CD4-positive, alpha-beta T cell (primary cell): ENCODE results near the gene ABLIM2. TPM values are rescaled to one million over a fixed set of nuclear protein-coding genes. Genes with fewer than 3 reads are reported as not detected.

Source experiments
- ATAC-seq: fragments of 200-7000 bp; cut with Tn5 transposase; one replicate; pipeline ENCODE4 v1.10.0; 2022; ENCODE audit warnings: mild to moderate bottlenecking; ENCODE audit not compliant: poor library complexity
- CTCF ChIA-PET: fragments of 350-600 bp; sonication (Branson Sonifier 250); formaldehyde crosslinking; loops from one replicate; lab custom pipeline; 2021; ENCODE audit warnings: antibody characterized with exemption, inconsistent platforms; lab: Charles Lee
- POLR2A ChIA-PET: fragments of 350-600 bp; sonication (Branson Sonifier 250); formaldehyde crosslinking; loops from one replicate; lab custom pipeline; 2021; ENCODE audit warnings: antibody characterized with exemption, inconsistent platforms; lab: Charles Lee
- DNase-seq, 14 experiments: peaks; one replicate each; pipeline ENCODE4 v3.0.0-alpha.2; 2013 to 2020; ENCODE audit warnings: mixed read lengths in 2 of 14
- H3K27ac ChIP-seq, 2 donors: one replicate each; pipeline versions ENCODE4 v1.5.1 to v1.7.0; 2013; ENCODE audit warnings: low read length in 2 of 2, low read depth in 1 of 2, mild to moderate bottlenecking in 1 of 2
- H3K27me3 ChIP-seq, 2 experiments: 1 replicate in 1 of 2; 2 replicates in 1 of 2; pipeline versions ENCODE4 v1.6.1 to v1.7.0; 2013; ENCODE audit warnings: low read length in 2 of 2, control low read depth in 1 of 2, mild to moderate bottlenecking in 1 of 2, moderate library complexity in 1 of 2; ENCODE audit not compliant: insufficient read depth in 2 of 2, control insufficient read depth in 1 of 2
- H3K36me3 ChIP-seq: one replicate; pipeline ENCODE4 v1.6.1; 2013; ENCODE audit warnings: low read length, control low read depth; ENCODE audit not compliant: insufficient read depth
- H3K4me1 ChIP-seq: one replicate; pipeline ENCODE4 v1.6.1; 2013; ENCODE audit warnings: low read length, control low read depth; ENCODE audit not compliant: insufficient read depth
- H3K4me3 ChIP-seq: one replicate; pipeline ENCODE4 v1.5.1; 2013; ENCODE audit warnings: mild to moderate bottlenecking, low read length, moderate library complexity
- H3K9me3 ChIP-seq, 2 experiments: 1 replicate in 1 of 2; 2 replicates in 1 of 2; pipeline versions ENCODE4 v1.6.1 to v1.7.0; 2013; ENCODE audit warnings: low read length in 2 of 2, mild to moderate bottlenecking in 2 of 2, control low read depth in 1 of 2, moderate library complexity in 1 of 2; ENCODE audit not compliant: control insufficient read depth in 1 of 2, insufficient read depth in 1 of 2
- H3K27ac Mint-ChIP-seq: one replicate; pipeline ENCODE4 v1.8.0; 2020; ENCODE audit warnings: mixed read lengths
- H3K27me3 Mint-ChIP-seq: one replicate; pipeline ENCODE4 v1.8.0; 2021; ENCODE audit warnings: mixed read lengths
- H3K36me3 Mint-ChIP-seq: one replicate; pipeline ENCODE4 v1.8.0; 2021; ENCODE audit warnings: low read depth, mixed read lengths
- H3K4me1 Mint-ChIP-seq: one replicate; pipeline ENCODE4 v1.8.0; 2021; ENCODE audit warnings: low read depth, mixed read lengths
- H3K4me3 Mint-ChIP-seq: one replicate; pipeline ENCODE4 v1.8.0; 2020; ENCODE audit warnings: mild to moderate bottlenecking, mixed read lengths
- H3K9me3 Mint-ChIP-seq: one replicate; pipeline ENCODE4 v1.8.0; 2020; ENCODE audit warnings: mixed read lengths
- intact Hi-C, 2 experiments: fragments of 100-400 bp; cut with DNase I in 1 of 2; cut with micrococcal nuclease in 1 of 2; formaldehyde crosslinking; loops; one replicate each; pipeline versions ENCODE4 v1.15.1 to v1.9.0; 2023 to 2025; cut with DNase I, micrococcal nuclease
- total RNA-seq, 174 experiments: library from RNA in 2 of 174; stranded (reverse) in 2 of 174; gene quantifications; one replicate each; pipeline ENCODE4 v1.2.3 and lab custom pipeline; 2021 to 2026
- TF ChIP-seq, protein P1 (sequence below): fragments of 200-600 bp; IDR thresholded peaks from one replicate; pipeline ENCODE4 v1.8.0; 2022; ENCODE audit warnings: antibody characterized with exemption, mild to moderate bottlenecking

ABLIM2 gene
- total RNA-seq, 2 experiments from 2014 or later, result 2.5 to 2.7 TPM

DNA sequence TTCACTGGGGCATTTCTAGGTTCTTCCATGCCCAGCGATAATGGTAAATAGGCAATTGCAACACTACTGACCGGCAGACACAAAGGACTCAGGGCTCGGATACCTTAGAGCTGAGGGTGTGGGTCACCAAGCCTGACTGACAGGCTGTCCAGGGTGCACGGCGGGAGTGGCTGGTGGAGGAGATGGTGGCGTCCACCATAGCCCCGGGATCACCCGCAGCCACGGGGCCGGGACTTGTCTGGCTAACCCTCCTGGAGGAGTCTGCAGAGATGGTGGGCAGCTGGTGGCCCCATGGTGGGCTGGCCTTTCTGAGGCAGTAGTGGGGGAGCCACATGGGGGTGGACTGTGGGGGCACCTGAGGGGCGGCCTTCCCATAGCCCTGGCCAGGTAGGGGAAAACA lies 11.7 kb upstream of the ABLIM2 start:
- H3K27me3 Mint-ChIP-seq, result peaks cover 14% of the 10 kb centered on the region
- ATAC-seq (no peak), DNase-seq (no peak)
- Histone ChIP-seq H3K27ac (no peak overlapping the region), H3K36me3 (no peaks in the 10 kb centered on the region), H3K4me3 (no peak overlapping the region), H3K9me3 (peaks cover 12 to 20% of the 10 kb centered on the region in 2 experiments), H3K4me1 (peaks cover 11% of the 10 kb centered on the region), H3K27me3 (peaks cover 0 to 9% of the 10 kb centered on the region in 2 experiments)
- H3K36me3 Mint-ChIP-seq, result no peaks in the 10 kb centered on the region
- H3K9me3 Mint-ChIP-seq, result peaks cover 2% of the 10 kb centered on the region
- H3K27ac Mint-ChIP-seq, result no peak overlapping the region
- ChIA-PET POLR2A (no interaction called here), CTCF (no interaction called here)
- H3K4me1 Mint-ChIP-seq, result no peaks in the 10 kb centered on the region
- intact Hi-C loops, result no loop called here
- no peak overlapping the region for H3K4me3 Mint-ChIP-seq
- TF ChIP-seq, protein P1, sequence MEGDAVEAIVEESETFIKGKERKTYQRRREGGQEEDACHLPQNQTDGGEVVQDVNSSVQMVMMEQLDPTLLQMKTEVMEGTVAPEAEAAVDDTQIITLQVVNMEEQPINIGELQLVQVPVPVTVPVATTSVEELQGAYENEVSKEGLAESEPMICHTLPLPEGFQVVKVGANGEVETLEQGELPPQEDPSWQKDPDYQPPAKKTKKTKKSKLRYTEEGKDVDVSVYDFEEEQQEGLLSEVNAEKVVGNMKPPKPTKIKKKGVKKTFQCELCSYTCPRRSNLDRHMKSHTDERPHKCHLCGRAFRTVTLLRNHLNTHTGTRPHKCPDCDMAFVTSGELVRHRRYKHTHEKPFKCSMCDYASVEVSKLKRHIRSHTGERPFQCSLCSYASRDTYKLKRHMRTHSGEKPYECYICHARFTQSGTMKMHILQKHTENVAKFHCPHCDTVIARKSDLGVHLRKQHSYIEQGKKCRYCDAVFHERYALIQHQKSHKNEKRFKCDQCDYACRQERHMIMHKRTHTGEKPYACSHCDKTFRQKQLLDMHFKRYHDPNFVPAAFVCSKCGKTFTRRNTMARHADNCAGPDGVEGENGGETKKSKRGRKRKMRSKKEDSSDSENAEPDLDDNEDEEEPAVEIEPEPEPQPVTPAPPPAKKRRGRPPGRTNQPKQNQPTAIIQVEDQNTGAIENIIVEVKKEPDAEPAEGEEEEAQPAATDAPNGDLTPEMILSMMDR, result no peak

DNA sequence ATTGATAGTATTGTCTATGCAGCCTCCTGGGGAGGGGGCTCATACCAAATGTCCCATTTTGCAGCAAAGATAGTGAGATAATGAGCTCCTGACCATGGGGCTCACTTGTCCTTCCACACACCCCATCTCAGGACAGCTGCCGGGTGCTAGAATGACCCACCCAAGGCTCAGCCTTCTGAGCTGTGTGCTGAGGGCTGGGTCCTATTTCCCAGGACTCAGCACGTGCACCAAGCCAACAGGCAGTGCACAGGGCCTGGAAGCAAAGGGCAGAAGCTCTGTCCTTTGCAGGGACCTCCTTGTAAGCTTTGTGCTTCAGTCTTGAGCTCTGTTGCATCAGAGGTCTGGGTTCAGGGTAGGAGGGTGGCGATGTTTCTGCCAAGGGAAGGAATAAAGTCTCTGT lies 11.2 kb upstream of the ABLIM2 start:
- peaks cover 14% of the 10 kb centered on the region for H3K27me3 Mint-ChIP-seq
- intact Hi-C loops, result no loop called here

DNA sequence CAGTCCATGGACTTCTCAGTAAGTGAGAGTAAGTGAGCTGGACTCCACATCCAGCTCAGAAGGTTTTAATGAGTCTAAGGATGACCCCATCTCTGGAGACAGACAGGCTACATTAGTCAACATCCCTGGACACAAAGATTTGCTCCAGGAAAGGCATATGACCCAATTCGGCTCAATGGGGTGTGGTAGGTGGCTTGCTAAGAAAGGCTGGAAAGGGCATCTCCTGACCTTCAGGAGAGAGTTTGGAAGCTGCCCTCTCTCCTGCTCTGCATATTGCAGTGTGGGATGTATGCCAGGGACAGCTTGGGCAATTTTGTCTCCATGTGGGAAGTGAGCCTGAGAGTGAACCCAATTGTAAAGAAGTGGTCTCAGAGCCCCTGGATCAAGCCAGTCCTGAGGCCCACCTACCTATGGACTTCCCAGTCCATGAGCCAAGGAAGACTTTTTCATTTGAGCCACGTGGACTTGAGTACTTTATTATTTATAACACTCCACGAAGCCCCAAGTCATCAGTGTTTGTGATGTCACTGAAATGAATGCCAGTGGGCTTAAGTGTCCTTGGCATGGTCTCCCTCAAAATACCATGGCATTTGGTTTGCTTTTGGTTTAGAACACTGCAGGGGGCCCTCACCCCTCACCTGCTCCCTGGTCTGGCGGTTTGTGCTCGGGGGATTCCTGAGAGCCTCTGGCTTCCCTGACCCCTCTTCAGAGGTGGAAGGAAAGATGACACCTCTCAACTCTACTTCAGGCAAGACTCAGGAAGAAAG lies 10.4 kb upstream of the ABLIM2 start:
- Mint-ChIP-seq H3K9me3 (peaks cover 2% of the 10 kb centered on the region), H3K27me3 (peaks cover 14% of the 10 kb centered on the region), H3K36me3 (no peaks in the 10 kb centered on the region), H3K4me3 (no peak overlapping the region), H3K4me1 (no peaks in the 10 kb centered on the region), H3K27ac (no peak overlapping the region)
- peaks cover 12 to 20% of the 10 kb centered on the region in 2 experiments for H3K9me3 ChIP-seq
- H3K27me3 ChIP-seq, result peaks cover 0 to 9% of the 10 kb centered on the region in 2 experiments
- intact Hi-C loops, result no loop called here
- H3K36me3 ChIP-seq, result no peaks in the 10 kb centered on the region
- DNase-seq (no peak), ATAC-seq (no peak)
- no peak overlapping the region for H3K4me3 ChIP-seq
- H3K27ac ChIP-seq, result no peak overlapping the region
- ChIA-PET POLR2A (no interaction called here), CTCF (no interaction called here)
- peaks cover 11% of the 10 kb centered on the region for H3K4me1 ChIP-seq
- TF ChIP-seq, protein P1, result no peak

More for the DNA sequence above, 11.2 kb upstream of the ABLIM2 start:
- Histone ChIP-seq H3K36me3 (no peaks in the 10 kb centered on the region), H3K27ac (no peak overlapping the region), H3K4me3 (no peak overlapping the region), H3K27me3 (peaks cover 0 to 9% of the 10 kb centered on the region in 2 experiments), H3K4me1 (peaks cover 11% of the 10 kb centered on the region), H3K9me3 (peaks cover 12 to 20% of the 10 kb centered on the region in 2 experiments)
- Mint-ChIP-seq H3K27ac (no peak overlapping the region), H3K9me3 (peaks cover 2% of the 10 kb centered on the region), H3K36me3 (no peaks in the 10 kb centered on the region), H3K4me3 (no peak overlapping the region), H3K4me1 (no peaks in the 10 kb centered on the region)
- DNase-seq (no peak), ATAC-seq (no peak)
- POLR2A ChIA-PET, result no interaction called here
- CTCF ChIA-PET, result no interaction called here
- TF ChIP-seq, protein P1, result no peak
